ENCODE results near the gene BEND4.

BEND4 gene

GRCh38 chr4:42148425-42148824, 4.0 kb downstream of the BEND4 start:
- Histone ChIP-seq H3K36me3 (ENCODE audit: control insufficient read depth in 1 of 2, insufficient read depth in 2 of 2, low read length in 2 of 2) (no peaks in the 10 kb centered on the region), H3K27ac (ENCODE audit: low read length) (no peak overlapping the region), H3K4me1 (ENCODE audit: control insufficient read depth in 1 of 2, insufficient read depth in 2 of 2, low read length in 2 of 2) (peaks cover 0 to 20% of the 10 kb centered on the region in 2 donors), H3K4me3 (ENCODE audit: low read depth in 1 of 2, low read length in 2 of 2) (no peak overlapping the region), H3K9me3 (ENCODE audit: control insufficient read depth in 1 of 2, low read length in 2 of 2) (no peaks in the 10 kb centered on the region), H3K27me3 (ENCODE audit: low read depth, low read length) (peaks cover 19% of the 10 kb centered on the region)

GRCh38 chr4:42144028-42144427, 8.4 kb downstream of the BEND4 start:
- Histone ChIP-seq H3K4me1 (ENCODE audit: control insufficient read depth in 1 of 2, insufficient read depth in 2 of 2, low read length in 2 of 2) (no peaks in the 10 kb centered on the region), H3K9me3 (ENCODE audit: control insufficient read depth in 1 of 2, low read length in 2 of 2) (peaks cover 0 to 3% of the 10 kb centered on the region in 2 donors), H3K36me3 (ENCODE audit: control insufficient read depth in 1 of 2, insufficient read depth in 2 of 2, low read length in 2 of 2) (no peaks in the 10 kb centered on the region), H3K27me3 (ENCODE audit: low read depth, low read length) (no peaks in the 10 kb centered on the region), H3K4me3 (ENCODE audit: low read depth in 1 of 2, low read length in 2 of 2) (no peak overlapping the region), H3K27ac (ENCODE audit: low read length) (no peak overlapping the region)

GRCh38 chr4:42142591-42142990, 9.9 kb downstream of the BEND4 start:
- no peak overlapping the region for H3K4me3 ChIP-seq (ENCODE audit: low read depth in 1 of 2, low read length in 2 of 2)
- no peaks in the 10 kb centered on the region for H3K27me3 ChIP-seq (ENCODE audit: low read depth, low read length)
- H3K36me3 ChIP-seq (ENCODE audit: control insufficient read depth in 1 of 2, insufficient read depth in 2 of 2, low read length in 2 of 2), result no peaks in the 10 kb centered on the region
- H3K27ac ChIP-seq (ENCODE audit: low read length), result no peak overlapping the region
- H3K9me3 ChIP-seq (ENCODE audit: control insufficient read depth in 1 of 2, low read length in 2 of 2), result peaks cover 0 to 3% of the 10 kb centered on the region in 2 donors
- H3K4me1 ChIP-seq (ENCODE audit: control insufficient read depth in 1 of 2, insufficient read depth in 2 of 2, low read length in 2 of 2), result no peaks in the 10 kb centered on the region

GRCh38 chr4:42136371-42136770, 16.1 kb downstream of the BEND4 start:
- H3K9me3 ChIP-seq (ENCODE audit: control insufficient read depth in 1 of 2, low read length in 2 of 2), result peaks cover 0 to 3% of the 10 kb centered on the region in 2 donors
- H3K4me1 ChIP-seq (ENCODE audit: control insufficient read depth in 1 of 2, insufficient read depth in 2 of 2, low read length in 2 of 2), result no peaks in the 10 kb centered on the region

GRCh38 chr4:42133006-42133405, 19.4 kb downstream of the BEND4 start:
- H3K9me3 ChIP-seq (ENCODE audit: control insufficient read depth in 1 of 2, low read length in 2 of 2), result no peaks in the 10 kb centered on the region
- H3K4me1 ChIP-seq (ENCODE audit: control insufficient read depth in 1 of 2, insufficient read depth in 2 of 2, low read length in 2 of 2), result no peaks in the 10 kb centered on the region
- H3K36me3 ChIP-seq (ENCODE audit: control insufficient read depth in 1 of 2, insufficient read depth in 2 of 2, low read length in 2 of 2), result no peaks in the 10 kb centered on the region
- H3K4me3 ChIP-seq (ENCODE audit: low read depth in 1 of 2, low read length in 2 of 2), result no peak overlapping the region
- no peak overlapping the region for H3K27ac ChIP-seq (ENCODE audit: low read length)
- H3K27me3 ChIP-seq (ENCODE audit: low read depth, low read length), result no peaks in the 10 kb centered on the region

More at GRCh38 chr4:42136371-42136770, 16.1 kb downstream of the BEND4 start:
- Histone ChIP-seq H3K4me3 (ENCODE audit: low read depth in 1 of 2, low read length in 2 of 2) (no peak overlapping the region), H3K27ac (ENCODE audit: low read length) (no peak overlapping the region), H3K27me3 (ENCODE audit: low read depth, low read length) (no peaks in the 10 kb centered on the region), H3K36me3 (ENCODE audit: control insufficient read depth in 1 of 2, insufficient read depth in 2 of 2, low read length in 2 of 2) (no peaks in the 10 kb centered on the region)

GRCh38 chr4:42132099-42132498, 20.4 kb downstream of the BEND4 start:
- no peaks in the 10 kb centered on the region for H3K27me3 ChIP-seq (ENCODE audit: low read depth, low read length)
- no peak overlapping the region for H3K27ac ChIP-seq (ENCODE audit: low read length)
- no peaks in the 10 kb centered on the region for H3K4me1 ChIP-seq (ENCODE audit: control insufficient read depth in 1 of 2, insufficient read depth in 2 of 2, low read length in 2 of 2)
- H3K9me3 ChIP-seq (ENCODE audit: control insufficient read depth in 1 of 2, low read length in 2 of 2), result no peaks in the 10 kb centered on the region
- H3K4me3 ChIP-seq (ENCODE audit: low read depth in 1 of 2, low read length in 2 of 2), result no peak overlapping the region
- H3K36me3 ChIP-seq (ENCODE audit: control insufficient read depth in 1 of 2, insufficient read depth in 2 of 2, low read length in 2 of 2), result no peaks in the 10 kb centered on the region

- Histone ChIP-seq H3K4me1 (ENCODE audit: control insufficient read depth in 1 of 2, insufficient read depth in 2 of 2, low read length in 2 of 2) (no peaks in the 10 kb centered on the region), H3K27ac (ENCODE audit: low read length) (no peak overlapping the region), H3K36me3 (ENCODE audit: control insufficient read depth in 1 of 2, insufficient read depth in 2 of 2, low read length in 2 of 2) (no peaks in the 10 kb centered on the region), H3K4me3 (ENCODE audit: low read depth in 1 of 2, low read length in 2 of 2) (no peak overlapping the region), H3K9me3 (ENCODE audit: control insufficient read depth in 1 of 2, low read length in 2 of 2) (no peaks in the 10 kb centered on the region), H3K27me3 (ENCODE audit: low read depth, low read length) (no peaks in the 10 kb centered on the region)
Observed at GRCh38 chr4:42123071-42123644, 29.3 kb downstream of the BEND4 start.

GRCh38 chr4:42122237-42122636, 30.2 kb downstream of the BEND4 start:
- Histone ChIP-seq H3K9me3 (ENCODE audit: control insufficient read depth in 1 of 2, low read length in 2 of 2) (no peaks in the 10 kb centered on the region), H3K27ac (ENCODE audit: low read length) (no peak overlapping the region), H3K4me1 (ENCODE audit: control insufficient read depth in 1 of 2, insufficient read depth in 2 of 2, low read length in 2 of 2) (no peaks in the 10 kb centered on the region), H3K4me3 (ENCODE audit: low read depth in 1 of 2, low read length in 2 of 2) (no peak overlapping the region), H3K36me3 (ENCODE audit: control insufficient read depth in 1 of 2, insufficient read depth in 2 of 2, low read length in 2 of 2) (no peaks in the 10 kb centered on the region), H3K27me3 (ENCODE audit: low read depth, low read length) (no peaks in the 10 kb centered on the region)

- H3K4me3 ChIP-seq (ENCODE audit: low read depth in 1 of 2, low read length in 2 of 2), result no peak overlapping the region
- no peak overlapping the region for H3K27ac ChIP-seq (ENCODE audit: low read length)
- no peaks in the 10 kb centered on the region for H3K27me3 ChIP-seq (ENCODE audit: low read depth, low read length)
- no peaks in the 10 kb centered on the region for H3K36me3 ChIP-seq (ENCODE audit: control insufficient read depth in 1 of 2, insufficient read depth in 2 of 2, low read length in 2 of 2)
- H3K9me3 ChIP-seq (ENCODE audit: control insufficient read depth in 1 of 2, low read length in 2 of 2), result no peaks in the 10 kb centered on the region
- H3K4me1 ChIP-seq (ENCODE audit: control insufficient read depth in 1 of 2, insufficient read depth in 2 of 2, low read length in 2 of 2), result no peaks in the 10 kb centered on the region
Observed at GRCh38 chr4:42119886-42120285, 32.6 kb downstream of the BEND4 start.

- Histone ChIP-seq H3K4me3 (ENCODE audit: low read depth in 1 of 2, low read length in 2 of 2) (no peak overlapping the region), H3K27me3 (ENCODE audit: low read depth, low read length) (no peaks in the 10 kb centered on the region), H3K27ac (ENCODE audit: low read length) (no peak overlapping the region), H3K36me3 (ENCODE audit: control insufficient read depth in 1 of 2, insufficient read depth in 2 of 2, low read length in 2 of 2) (no peaks in the 10 kb centered on the region), H3K9me3 (ENCODE audit: control insufficient read depth in 1 of 2, low read length in 2 of 2) (no peaks in the 10 kb centered on the region), H3K4me1 (ENCODE audit: control insufficient read depth in 1 of 2, insufficient read depth in 2 of 2, low read length in 2 of 2) (no peaks in the 10 kb centered on the region)
Observed at GRCh38 chr4:42112846-42113245, 39.6 kb downstream of the BEND4 start.

- Histone ChIP-seq H3K4me3 (ENCODE audit: low read depth in 1 of 2, low read length in 2 of 2) (no peak overlapping the region), H3K4me1 (ENCODE audit: control insufficient read depth in 1 of 2, insufficient read depth in 2 of 2, low read length in 2 of 2) (no peaks in the 10 kb centered on the region), H3K36me3 (ENCODE audit: control insufficient read depth in 1 of 2, insufficient read depth in 2 of 2, low read length in 2 of 2) (no peaks in the 10 kb centered on the region), H3K9me3 (ENCODE audit: control insufficient read depth in 1 of 2, low read length in 2 of 2) (no peaks in the 10 kb centered on the region), H3K27me3 (ENCODE audit: low read depth, low read length) (no peaks in the 10 kb centered on the region), H3K27ac (ENCODE audit: low read length) (no peak overlapping the region)
Observed at GRCh38 chr4:42104521-42104920, 47.9 kb downstream of the BEND4 start.

- H3K36me3 ChIP-seq (ENCODE audit: control insufficient read depth in 1 of 2, insufficient read depth in 2 of 2, low read length in 2 of 2), result no peaks in the 10 kb centered on the region
- no peak overlapping the region for H3K4me3 ChIP-seq (ENCODE audit: low read depth in 1 of 2, low read length in 2 of 2)
- H3K9me3 ChIP-seq (ENCODE audit: control insufficient read depth in 1 of 2, low read length in 2 of 2), result no peaks in the 10 kb centered on the region
- no peak overlapping the region for H3K27ac ChIP-seq (ENCODE audit: low read length)
- no peaks in the 10 kb centered on the region for H3K27me3 ChIP-seq (ENCODE audit: low read depth, low read length)
- H3K4me1 ChIP-seq (ENCODE audit: control insufficient read depth in 1 of 2, insufficient read depth in 2 of 2, low read length in 2 of 2), result no peaks in the 10 kb centered on the region
Observed at GRCh38 chr4:42101446-42101975, 50.9 kb downstream of the BEND4 start.

Measured in muscle layer of duodenum (tissue), 2 donors.